GM12878 (cell line): ENCODE data around the gene USP35. TPM values are rescaled to one million over a fixed set of nuclear protein-coding genes. Genes with fewer than 3 reads are reported as not detected.

Experiments
- ATAC-seq: fragments of 200-7000 bp; cut with Tn5 transposase; 3 replicates; pipeline ENCODE4 v1.9.1; 2020; ENCODE audit warnings: mild to moderate bottlenecking, moderate library complexity
- BruUV-seq: library from RNA; stranded (reverse); fragments of 400-500 nt; replicated peaks from 2 replicates; lab custom pipeline; 2021; lab: Mats Ljungman, UMichigan
- CTCF ChIA-PET: fragments of 300-600 bp; sonication (Branson Sonifier 250); formaldehyde crosslinking; extraction: SDS; loops from one replicate; lab custom pipeline; 2021; ENCODE audit warnings: inconsistent platforms; lab: Yijun Ruan, JAX
- POLR2A ChIA-PET: fragments of 350-600 bp; formaldehyde crosslinking; extraction: SDS; loops from one replicate; lab custom pipeline; 2021; ENCODE audit warnings: inconsistent platforms; lab: Charles Lee
- RAD21 ChIA-PET: fragments of 300-600 bp; sonication (Branson Sonifier 250); formaldehyde crosslinking; loops from one replicate; lab custom pipeline; 2023; ENCODE audit warnings: antibody characterized with exemption; ENCODE audit not compliant: unreplicated experiment; lab: Charles Lee
- SMC1A ChIA-PET: fragments of 300-600 bp; sonication (Branson Sonifier 250); formaldehyde crosslinking; loops from one replicate; lab custom pipeline; 2023; ENCODE audit not compliant: unreplicated experiment, uncharacterized antibody; lab: Charles Lee
- DNase-seq: peaks from one replicate; pipeline ENCODE4 v3.0.0-alpha.2; 2011; ENCODE audit warnings: low read depth, low spot score
- FAIRE-seq: peaks from 3 replicates; lab custom pipeline; 2011; peaks lifted over from hg19 to GRCh38; lab: Jason Lieb, UNC
- H2AFZ ChIP-seq: 2 replicates; pipeline ENCODE4 v1.6.0; 2011; ENCODE audit warnings: low read depth, low read length, control low read depth; ENCODE audit not compliant: control insufficient read depth
- H3K27ac ChIP-seq: 2 replicates; pipeline ENCODE4 v1.5.1; 2011; ENCODE audit warnings: control low read depth; ENCODE audit not compliant: control insufficient read depth, insufficient read depth
- H3K27me3 ChIP-seq, 2 experiments: replicated peaks in 1 of 2; 2 replicates each; pipeline versions ENCODE4 v1.6.0 to v1.6.1; 2011; ENCODE audit warnings: low read length in 1 of 2; ENCODE audit not compliant: control insufficient read depth in 2 of 2, insufficient read depth in 2 of 2
- H3K36me3 ChIP-seq, 2 experiments: 2 replicates each; pipeline ENCODE4 v1.5.1; 2011; ENCODE audit warnings: low read length in 1 of 2; ENCODE audit not compliant: control insufficient read depth in 2 of 2, insufficient read depth in 2 of 2
- H3K4me1 ChIP-seq: 2 replicates; pipeline ENCODE4 v1.6.1; 2011; ENCODE audit warnings: mild to moderate bottlenecking, low read length, moderate library complexity, mixed read lengths; ENCODE audit not compliant: control insufficient read depth, insufficient read depth
- H3K4me2 ChIP-seq: 2 replicates; pipeline ENCODE4 v1.6.0; 2011; ENCODE audit warnings: control low read depth; ENCODE audit not compliant: control insufficient read depth, insufficient read depth
- H3K4me3 ChIP-seq: fragments of 200-600 bp; sonication (generic); 2 replicates; pipeline ENCODE4 v1.5.1; 2016
- H3K79me2 ChIP-seq: 2 replicates; pipeline ENCODE4 v1.6.0; 2011; ENCODE audit warnings: low read length; ENCODE audit not compliant: control insufficient read depth, insufficient read depth
- H3K9ac ChIP-seq: 2 replicates; pipeline ENCODE4 v1.8.0; 2011; ENCODE audit warnings: low read length, control low read depth, mixed read lengths; ENCODE audit not compliant: control insufficient read depth, insufficient read depth
- H3K9me3 ChIP-seq: replicated peaks from 3 replicates; pipeline ENCODE4 v1.5.1; 2011; ENCODE audit warnings: mild to moderate bottlenecking, low read length; ENCODE audit not compliant: control insufficient read depth, insufficient read depth
- H4K20me1 ChIP-seq: 2 replicates; pipeline ENCODE4 v1.6.0; 2011; ENCODE audit not compliant: control insufficient read depth, insufficient read depth
- CBX5 ChIP-seq: sonication (generic); IDR thresholded peaks from 2 replicates; pipeline ENCODE4 v1.6.1; 2016; ENCODE audit warnings: low read depth, moderate library complexity, mild to moderate bottlenecking, inconsistent platforms
- EED ChIP-seq: sonication (generic); IDR thresholded peaks from 2 replicates; pipeline ENCODE4 v1.6.1; 2016; ENCODE audit warnings: antibody characterized with exemption, low read depth
- MEF2A ChIP-seq: IDR thresholded peaks from 2 replicates; pipeline ENCODE4 v1.6.1; 2011; ENCODE audit warnings: low read depth, mild to moderate bottlenecking, low read length, moderate library complexity; ENCODE audit not compliant: insufficient read depth
- MYB ChIP-seq: fragments of 150-350 bp; IDR thresholded peaks from 2 replicates; pipeline ENCODE4 v1.6.1; 2014; ENCODE audit warnings: mild to moderate bottlenecking, low read depth, low read length, borderline replicate concordance
- NFIC ChIP-seq: IDR thresholded peaks from 2 replicates; pipeline ENCODE4 v1.6.1; 2012; ENCODE audit warnings: low read depth, mild to moderate bottlenecking, inconsistent platforms, low read length, moderate library complexity
- PAX8 ChIP-seq: fragments of 450-650 bp; IDR thresholded peaks from 2 replicates; pipeline ENCODE4 v1.6.1; 2017; ENCODE audit warnings: mild to moderate bottlenecking, moderate library complexity
- SIN3A ChIP-seq: IDR thresholded peaks from 2 replicates; pipeline ENCODE4 v1.6.1; 2012; ENCODE audit warnings: low read depth, low read length, improper control_type of control experiment
- SUZ12 ChIP-seq: fragments of 200-600 bp; sonication (generic); IDR thresholded peaks from one replicate; pipeline ENCODE4 v1.6.1; 2018; ENCODE audit warnings: antibody characterized with exemption, mild to moderate bottlenecking; ENCODE audit not compliant: unreplicated experiment
- WGBS: methylation state at CpG from one replicate; pipeline ENCODE4 v1.1.6; 2016; ENCODE audit warnings: low lambda C conversion rate; ENCODE audit not compliant: insufficient replicate concordance, insufficient coverage; ENCODE audit errors: missing lambda C conversion rate; 5-methylcytosine and 5-hydroxymethylcytosine counted together
- in situ Hi-C: fragments of 300-500 bp; cut with MboI; formaldehyde crosslinking; loops from 9 replicates; pipeline ENCODE4 v1.14.3; 2018; ENCODE audit warnings: mixed read lengths
- intact Hi-C: fragments of 100-400 bp; cut with micrococcal nuclease; formaldehyde crosslinking; loops from one replicate; pipeline ENCODE4 v1.14.2; 2022; ENCODE audit not compliant: unreplicated experiment
- polyA plus RNA-seq, 11 experiments: library from polyadenylated mRNA; depleted of rRNA in 4 of 11; unstranded in 6 of 11; stranded (reverse) in 5 of 11; fragments of >200 nt; fragmentation: Nextera tagmentation in 4 of 11; fragmentation: Illumina TruSeq in 1 of 11; extraction: Ambion mirVana in 4 of 11; extraction: Trizol in 1 of 11; gene quantifications; 1 replicate in 1 of 11; 2 replicates in 10 of 11; pipeline versions ENCODE4 v1.2.1 to v1.2.3, GENCODE V29; 2011 to 2016; ENCODE audit warnings: inconsistent platforms in 2 of 11, missing spikeins in 2 of 11, low read depth in 1 of 11
- total RNA-seq, 4 experiments: library from RNA; depleted of rRNA in 3 of 4; stranded (reverse); fragments of >200 nt in 3 of 4; fragmentation: Illumina TruSeq in 1 of 4; extraction: Trizol in 1 of 4; gene quantifications; 2 replicates each; pipeline versions ENCODE4 v1.2.1 to v1.2.3, GENCODE V29; 2013 to 2021
- TF ChIP-seq, protein P1 (sequence below): fragments of 450-650 bp; IDR thresholded peaks from 2 replicates; pipeline ENCODE4 v1.6.1; 2017; ENCODE audit warnings: mild to moderate bottlenecking, low read depth, inconsistent platforms; ENCODE audit not compliant: poor library complexity, severe bottlenecking
- TF ChIP-seq, protein P2 (sequence below), 3 experiments: IDR thresholded peaks in 2 of 3; conservative IDR thresholded peaks in 1 of 3; 2 replicates each; pipeline ENCODE4 v1.5.1; 2011; ENCODE audit warnings: low read depth in 3 of 3, low read length in 3 of 3, mild to moderate bottlenecking in 3 of 3, control low read depth in 2 of 3, moderate library complexity in 2 of 3, inconsistent platforms in 1 of 3, mixed read lengths in 1 of 3; ENCODE audit not compliant: control insufficient read depth in 2 of 3, insufficient read depth in 1 of 3; ENCODE audit errors: extremely low read depth in 1 of 3

USP35 gene
- total and polyA plus RNA-seq, 10 of the 15 experiments (the other 5 are each of a cell fraction or from before 2014, with no cell fraction given) = 0.13 to 6.4 (median 3.1) TPM; not detected in 1

DNA sequence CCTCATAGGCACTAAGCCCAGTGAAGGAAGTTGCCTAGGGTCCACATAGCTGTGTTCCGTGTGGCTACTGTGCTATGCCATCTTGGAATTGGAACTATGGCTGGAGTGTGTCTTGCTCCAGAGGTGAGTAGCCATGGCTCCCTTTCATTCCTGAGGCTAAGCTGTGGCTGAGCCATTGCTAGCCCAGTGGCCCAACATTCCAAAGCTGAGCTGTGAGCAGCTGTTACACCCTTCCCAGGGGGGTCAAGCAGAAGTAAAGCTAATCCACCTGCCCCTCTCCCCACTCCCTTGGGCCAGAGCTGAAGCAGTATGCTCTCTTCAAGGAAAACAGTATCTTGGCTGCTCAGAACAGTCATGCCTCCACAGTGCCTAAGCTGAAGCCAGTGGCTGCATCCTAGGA, 51.1 kb downstream of the USP35 start:
- intact Hi-C loops = no loop called here
- POLR2A ChIA-PET = no interaction called here
- no peak overlapping the region for H2AFZ ChIP-seq
- in situ Hi-C loops = no loop called here
- ATAC-seq = no peak
- no peaks in the 10 kb centered on the region for H3K36me3 ChIP-seq
- H3K4me2 ChIP-seq = no peak overlapping the region
- no peaks in the 10 kb centered on the region for H3K27me3 ChIP-seq
- SMC1A ChIA-PET = no interaction called here
- H3K4me3 ChIP-seq = no peak overlapping the region
- RAD21 ChIA-PET = no interaction called here
- H3K79me2 ChIP-seq = no peaks in the 10 kb centered on the region
- FAIRE-seq = no peak
- peaks cover 9% of the 10 kb centered on the region; the same call in 2 of the 3 replicates for H3K9me3 ChIP-seq
- no peak for DNase-seq
- TF ChIP-seq, protein P1, sequence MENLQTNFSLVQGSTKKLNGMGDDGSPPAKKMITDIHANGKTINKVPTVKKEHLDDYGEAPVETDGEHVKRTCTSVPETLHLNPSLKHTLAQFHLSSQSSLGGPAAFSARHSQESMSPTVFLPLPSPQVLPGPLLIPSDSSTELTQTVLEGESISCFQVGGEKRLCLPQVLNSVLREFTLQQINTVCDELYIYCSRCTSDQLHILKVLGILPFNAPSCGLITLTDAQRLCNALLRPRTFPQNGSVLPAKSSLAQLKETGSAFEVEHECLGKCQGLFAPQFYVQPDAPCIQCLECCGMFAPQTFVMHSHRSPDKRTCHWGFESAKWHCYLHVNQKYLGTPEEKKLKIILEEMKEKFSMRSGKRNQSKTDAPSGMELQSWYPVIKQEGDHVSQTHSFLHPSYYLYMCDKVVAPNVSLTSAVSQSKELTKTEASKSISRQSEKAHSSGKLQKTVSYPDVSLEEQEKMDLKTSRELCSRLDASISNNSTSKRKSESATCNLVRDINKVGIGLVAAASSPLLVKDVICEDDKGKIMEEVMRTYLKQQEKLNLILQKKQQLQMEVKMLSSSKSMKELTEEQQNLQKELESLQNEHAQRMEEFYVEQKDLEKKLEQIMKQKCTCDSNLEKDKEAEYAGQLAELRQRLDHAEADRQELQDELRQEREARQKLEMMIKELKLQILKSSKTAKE = no peak
- TF ChIP-seq MYB = no peak
- TF ChIP-seq PAX8 = no peak
- TF ChIP-seq MEF2A = no peak
- no peak for TF ChIP-seq SUZ12
- TF ChIP-seq, protein P2, sequence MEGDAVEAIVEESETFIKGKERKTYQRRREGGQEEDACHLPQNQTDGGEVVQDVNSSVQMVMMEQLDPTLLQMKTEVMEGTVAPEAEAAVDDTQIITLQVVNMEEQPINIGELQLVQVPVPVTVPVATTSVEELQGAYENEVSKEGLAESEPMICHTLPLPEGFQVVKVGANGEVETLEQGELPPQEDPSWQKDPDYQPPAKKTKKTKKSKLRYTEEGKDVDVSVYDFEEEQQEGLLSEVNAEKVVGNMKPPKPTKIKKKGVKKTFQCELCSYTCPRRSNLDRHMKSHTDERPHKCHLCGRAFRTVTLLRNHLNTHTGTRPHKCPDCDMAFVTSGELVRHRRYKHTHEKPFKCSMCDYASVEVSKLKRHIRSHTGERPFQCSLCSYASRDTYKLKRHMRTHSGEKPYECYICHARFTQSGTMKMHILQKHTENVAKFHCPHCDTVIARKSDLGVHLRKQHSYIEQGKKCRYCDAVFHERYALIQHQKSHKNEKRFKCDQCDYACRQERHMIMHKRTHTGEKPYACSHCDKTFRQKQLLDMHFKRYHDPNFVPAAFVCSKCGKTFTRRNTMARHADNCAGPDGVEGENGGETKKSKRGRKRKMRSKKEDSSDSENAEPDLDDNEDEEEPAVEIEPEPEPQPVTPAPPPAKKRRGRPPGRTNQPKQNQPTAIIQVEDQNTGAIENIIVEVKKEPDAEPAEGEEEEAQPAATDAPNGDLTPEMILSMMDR (IDR thresholded peaks at IDR 0.05 in 2 of 3, conservative IDR thresholded peaks at IDR 0.05 in 1 of 3; ENCODE audit: control insufficient read depth in 2 of 3, extremely low read depth in 1 of 3, insufficient read depth in 1 of 3, low read depth in 3 of 3, low read length in 3 of 3) = no peak
- TF ChIP-seq NFIC = no peak
- TF ChIP-seq CBX5 = no peak
- no peak for TF ChIP-seq EED
- no peak for TF ChIP-seq SIN3A
- BruUV-seq = no TSS peak
- CTCF ChIA-PET = interaction anchor here (1.2 to 2.3 kb wide), 2 partner anchors 11 to 325 kb away, joined by 5 to 7 read pairs; no protein-coding TSS in a partner anchor
- no peaks in the 10 kb centered on the region for H4K20me1 ChIP-seq
- 65% methylated on average over 1 of the region's 1 CpG for WGBS
- no peak overlapping the region for H3K9ac ChIP-seq
- no peak overlapping the region for H3K27ac ChIP-seq
- peaks cover 5% of the 10 kb centered on the region for H3K4me1 ChIP-seq
